Neural cell (in vitro differentiated cells): ENCODE measurements around the gene UBE3D. TPM values are rescaled to one million over a fixed set of nuclear protein-coding genes. Genes with fewer than 3 reads are reported as not detected.

Source experiments
- H2AFZ ChIP-seq: fragments of 200-600, 300-800 bp; sonication (generic), shearing (Covaris generic); 2 replicates; pipeline ENCODE4 v1.6.0; 2014; ENCODE audit warnings: low read depth, mild to moderate bottlenecking, antibody characterized with exemption, low read length, moderate library complexity
- H3F3A ChIP-seq: fragments of 200-600 bp; shearing (Covaris generic); 2 replicates; pipeline ENCODE4 v1.6.1; 2016; ENCODE audit warnings: mild to moderate bottlenecking, moderate library complexity, mixed read lengths, antibody characterized with exemption, low read length; ENCODE audit not compliant: insufficient read depth, poor library complexity, severe bottlenecking
- H3K27ac ChIP-seq: fragments of 200-600, 300-800 bp; sonication (generic), shearing (Covaris generic); 2 replicates; pipeline ENCODE4 v1.5.1; 2014; ENCODE audit warnings: mild to moderate bottlenecking, low read length, moderate library complexity
- H3K27me3 ChIP-seq: fragments of 300-800, 200-600 bp; sonication (generic), shearing (Covaris generic); 2 replicates; pipeline ENCODE4 v1.6.0; 2014; ENCODE audit warnings: mild to moderate bottlenecking, low read depth, low read length, moderate library complexity; ENCODE audit not compliant: insufficient read depth
- H3K36me3 ChIP-seq: fragments of 300-800, 200-600 bp; sonication (generic), shearing (Covaris generic); 2 replicates; pipeline ENCODE4 v1.5.1; 2014; ENCODE audit warnings: mild to moderate bottlenecking, antibody characterized with exemption, low read length, moderate library complexity; ENCODE audit not compliant: insufficient read depth
- H3K4me2 ChIP-seq: fragments of 300-800, 200-600 bp; sonication (generic), shearing (Covaris generic); 2 replicates; pipeline ENCODE4 v1.6.0; 2014; ENCODE audit warnings: mild to moderate bottlenecking, low read length
- H3K4me3 ChIP-seq: fragments of 300-800, 200-600 bp; sonication (generic), shearing (Covaris generic); 2 replicates; pipeline ENCODE4 v1.5.1; 2014; ENCODE audit warnings: mild to moderate bottlenecking, low read length, moderate library complexity
- H3K79me2 ChIP-seq: fragments of 200-600 bp; shearing (Covaris generic); replicated peaks from 2 replicates; pipeline ENCODE4 v1.6.0; 2014; ENCODE audit warnings: mild to moderate bottlenecking, low read length, moderate library complexity; ENCODE audit not compliant: insufficient read depth
- H3K9ac ChIP-seq: fragments of 300-800, 200-600 bp; sonication (generic), shearing (Covaris generic); 2 replicates; pipeline ENCODE4 v1.6.1; 2016; ENCODE audit warnings: mild to moderate bottlenecking, low read length, mixed read lengths
- H3K9me2 ChIP-seq: fragments of 200-600 bp; shearing (Covaris generic); 2 replicates; pipeline ENCODE4 v1.6.1; 2016; ENCODE audit warnings: mild to moderate bottlenecking, low read length, mixed read lengths; ENCODE audit not compliant: insufficient read depth
- H3K9me3 ChIP-seq: fragments of 200-600, 300-800 bp; sonication (generic), shearing (Covaris generic); 2 replicates; pipeline ENCODE4 v1.6.1; 2016; ENCODE audit warnings: mild to moderate bottlenecking, mixed run types, low read length, moderate library complexity, mixed read lengths
- H4K20me1 ChIP-seq: fragments of 200-600 bp; shearing (Covaris generic); 2 replicates; pipeline ENCODE4 v1.6.1; 2016; ENCODE audit warnings: mild to moderate bottlenecking, mixed run types; ENCODE audit not compliant: insufficient read depth
- EP300 ChIP-seq: fragments of 450-650 bp; conservative IDR thresholded peaks from 2 replicates; pipeline ENCODE4 v1.6.1; 2014; ENCODE audit warnings: antibody characterized with exemption, mild to moderate bottlenecking, moderate library complexity; ENCODE audit not compliant: poor library complexity, severe bottlenecking
- EZH2 ChIP-seq: fragments of 200-600, 300-800 bp; shearing (Covaris generic), sonication (generic); IDR thresholded peaks from 2 replicates; pipeline ENCODE4 v1.6.1; 2014; ENCODE audit warnings: antibody characterized with exemption, low read length, borderline replicate concordance, mild to moderate bottlenecking; ENCODE audit not compliant: insufficient read depth, poor library complexity, severe bottlenecking
- MXI1 ChIP-seq: fragments of 450-650 bp; conservative IDR thresholded peaks from 2 replicates; pipeline ENCODE4 v1.6.1; 2014; ENCODE audit warnings: antibody characterized with exemption, mild to moderate bottlenecking; ENCODE audit not compliant: poor library complexity, severe bottlenecking
- POLR2AphosphoS5 ChIP-seq: IDR thresholded peaks from 2 replicates; pipeline ENCODE4 v1.6.1; 2012
- RAD21 ChIP-seq: fragments of 450-650 bp; conservative IDR thresholded peaks from 2 replicates; pipeline ENCODE4 v1.6.1; 2014; ENCODE audit warnings: antibody characterized with exemption, mild to moderate bottlenecking, moderate library complexity
- SMC3 ChIP-seq: fragments of 450-650 bp; conservative IDR thresholded peaks from 2 replicates; pipeline ENCODE4 v1.6.1; 2014; ENCODE audit warnings: antibody characterized with exemption, mild to moderate bottlenecking, moderate library complexity; ENCODE audit not compliant: poor library complexity
- TAF1 ChIP-seq: IDR thresholded peaks from 2 replicates; pipeline ENCODE4 v1.6.1; 2012; ENCODE audit warnings: low read depth
- polyA plus RNA-seq: library from polyadenylated mRNA; depleted of rRNA; stranded (reverse); fragments of >200 nt; gene quantifications from 2 replicates; pipeline ENCODE4 v1.2.3, GENCODE V29; 2014
- TF ChIP-seq, protein P1 (sequence below): fragments of 450-650 bp; IDR thresholded peaks from 2 replicates; pipeline ENCODE4 v1.5.1; 2014; ENCODE audit warnings: antibody characterized with exemption, mild to moderate bottlenecking, moderate library complexity; ENCODE audit not compliant: poor library complexity, severe bottlenecking
- TF ChIP-seq, protein P2 (sequence below): IDR thresholded peaks from 2 replicates; pipeline ENCODE4 v1.6.1; 2012; ENCODE audit warnings: borderline replicate concordance

The UBE3D gene
- polyA plus RNA-seq, 1 donor from 2014 or later, result 11.6 TPM

DNA sequence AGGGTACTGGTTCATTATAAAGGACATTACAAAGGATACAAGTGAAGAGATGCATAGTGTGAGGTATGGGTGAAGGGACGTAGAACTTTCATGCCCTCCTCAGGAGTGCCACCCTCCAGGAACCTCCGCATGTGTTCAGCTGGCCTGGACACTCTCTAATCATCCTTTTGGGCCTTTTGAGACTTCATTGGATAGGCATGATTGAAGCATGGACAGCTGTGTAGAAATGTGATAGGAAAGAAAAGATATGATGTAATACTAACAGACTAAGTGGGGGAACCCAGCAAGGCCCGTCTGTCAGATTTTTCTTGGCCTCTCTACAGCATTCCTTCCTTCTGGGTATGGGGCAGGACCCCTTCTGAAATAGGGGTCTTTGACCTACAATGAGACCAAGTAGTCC lies 32.9 kb upstream of the UBE3D start:
- Histone ChIP-seq H3K4me3 (no peak overlapping the region), H3K27me3 (no peaks in the 10 kb centered on the region), H4K20me1 (no peaks in the 10 kb centered on the region), H3K9ac (no peak overlapping the region), H3F3A (no peaks in the 10 kb centered on the region), H2AFZ (no peak overlapping the region), H3K36me3 (peaks cover 9% of the 10 kb centered on the region), H3K27ac (no peak overlapping the region), H3K4me2 (no peak overlapping the region), H3K9me3 (no peaks in the 10 kb centered on the region), H3K9me2 (no peaks in the 10 kb centered on the region), H3K79me2 (peaks cover 10% of the 10 kb centered on the region)
- TF ChIP-seq, protein P1, sequence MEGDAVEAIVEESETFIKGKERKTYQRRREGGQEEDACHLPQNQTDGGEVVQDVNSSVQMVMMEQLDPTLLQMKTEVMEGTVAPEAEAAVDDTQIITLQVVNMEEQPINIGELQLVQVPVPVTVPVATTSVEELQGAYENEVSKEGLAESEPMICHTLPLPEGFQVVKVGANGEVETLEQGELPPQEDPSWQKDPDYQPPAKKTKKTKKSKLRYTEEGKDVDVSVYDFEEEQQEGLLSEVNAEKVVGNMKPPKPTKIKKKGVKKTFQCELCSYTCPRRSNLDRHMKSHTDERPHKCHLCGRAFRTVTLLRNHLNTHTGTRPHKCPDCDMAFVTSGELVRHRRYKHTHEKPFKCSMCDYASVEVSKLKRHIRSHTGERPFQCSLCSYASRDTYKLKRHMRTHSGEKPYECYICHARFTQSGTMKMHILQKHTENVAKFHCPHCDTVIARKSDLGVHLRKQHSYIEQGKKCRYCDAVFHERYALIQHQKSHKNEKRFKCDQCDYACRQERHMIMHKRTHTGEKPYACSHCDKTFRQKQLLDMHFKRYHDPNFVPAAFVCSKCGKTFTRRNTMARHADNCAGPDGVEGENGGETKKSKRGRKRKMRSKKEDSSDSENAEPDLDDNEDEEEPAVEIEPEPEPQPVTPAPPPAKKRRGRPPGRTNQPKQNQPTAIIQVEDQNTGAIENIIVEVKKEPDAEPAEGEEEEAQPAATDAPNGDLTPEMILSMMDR, result no peak
- TF ChIP-seq TAF1 (no peak), EZH2 (no peak), SMC3 (no peak), RAD21 (no peak), POLR2AphosphoS5 (no peak), MXI1 (no peak), EP300 (no peak)
- TF ChIP-seq, protein P2, sequence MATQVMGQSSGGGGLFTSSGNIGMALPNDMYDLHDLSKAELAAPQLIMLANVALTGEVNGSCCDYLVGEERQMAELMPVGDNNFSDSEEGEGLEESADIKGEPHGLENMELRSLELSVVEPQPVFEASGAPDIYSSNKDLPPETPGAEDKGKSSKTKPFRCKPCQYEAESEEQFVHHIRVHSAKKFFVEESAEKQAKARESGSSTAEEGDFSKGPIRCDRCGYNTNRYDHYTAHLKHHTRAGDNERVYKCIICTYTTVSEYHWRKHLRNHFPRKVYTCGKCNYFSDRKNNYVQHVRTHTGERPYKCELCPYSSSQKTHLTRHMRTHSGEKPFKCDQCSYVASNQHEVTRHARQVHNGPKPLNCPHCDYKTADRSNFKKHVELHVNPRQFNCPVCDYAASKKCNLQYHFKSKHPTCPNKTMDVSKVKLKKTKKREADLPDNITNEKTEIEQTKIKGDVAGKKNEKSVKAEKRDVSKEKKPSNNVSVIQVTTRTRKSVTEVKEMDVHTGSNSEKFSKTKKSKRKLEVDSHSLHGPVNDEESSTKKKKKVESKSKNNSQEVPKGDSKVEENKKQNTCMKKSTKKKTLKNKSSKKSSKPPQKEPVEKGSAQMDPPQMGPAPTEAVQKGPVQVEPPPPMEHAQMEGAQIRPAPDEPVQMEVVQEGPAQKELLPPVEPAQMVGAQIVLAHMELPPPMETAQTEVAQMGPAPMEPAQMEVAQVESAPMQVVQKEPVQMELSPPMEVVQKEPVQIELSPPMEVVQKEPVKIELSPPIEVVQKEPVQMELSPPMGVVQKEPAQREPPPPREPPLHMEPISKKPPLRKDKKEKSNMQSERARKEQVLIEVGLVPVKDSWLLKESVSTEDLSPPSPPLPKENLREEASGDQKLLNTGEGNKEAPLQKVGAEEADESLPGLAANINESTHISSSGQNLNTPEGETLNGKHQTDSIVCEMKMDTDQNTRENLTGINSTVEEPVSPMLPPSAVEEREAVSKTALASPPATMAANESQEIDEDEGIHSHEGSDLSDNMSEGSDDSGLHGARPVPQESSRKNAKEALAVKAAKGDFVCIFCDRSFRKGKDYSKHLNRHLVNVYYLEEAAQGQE, result no peak

DNA sequence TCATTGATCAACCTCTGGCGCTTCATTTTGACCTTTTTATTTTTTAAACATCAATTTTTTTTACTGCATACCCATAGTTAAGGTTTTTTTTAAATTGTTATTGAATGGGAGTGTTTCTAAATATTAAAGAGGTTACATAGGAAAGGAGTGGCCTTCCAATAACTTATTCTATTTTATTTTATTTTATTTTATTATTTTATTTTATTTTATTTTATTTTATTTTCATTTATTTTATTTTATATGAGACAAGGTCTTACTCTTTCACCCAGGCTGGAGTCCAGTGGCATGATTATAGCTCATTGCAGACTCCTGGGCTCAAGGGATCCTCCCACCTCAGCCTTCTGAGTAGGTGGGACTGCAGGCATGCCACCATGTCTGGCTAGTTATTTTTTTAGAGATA lies 32.0 kb upstream of the UBE3D start:
- TF ChIP-seq TAF1 (no peak), SMC3 (no peak), RAD21 (no peak), EZH2 (no peak), POLR2AphosphoS5 (no peak), EP300 (no peak), MXI1 (no peak)
- TF ChIP-seq, protein P2, result no peak
- TF ChIP-seq, protein P1, result no peak
- H3K9ac ChIP-seq, result no peak overlapping the region
- no peak overlapping the region for H2AFZ ChIP-seq
- no peaks in the 10 kb centered on the region for H3K9me2 ChIP-seq
- H3F3A ChIP-seq, result no peaks in the 10 kb centered on the region
- peaks cover 9% of the 10 kb centered on the region for H3K36me3 ChIP-seq
- no peak overlapping the region for H3K4me3 ChIP-seq
- no peaks in the 10 kb centered on the region for H3K27me3 ChIP-seq
- no peak overlapping the region for H3K27ac ChIP-seq
- H3K9me3 ChIP-seq, result no peaks in the 10 kb centered on the region
- no peak overlapping the region for H3K4me2 ChIP-seq
- no peaks in the 10 kb centered on the region for H4K20me1 ChIP-seq
- peaks cover 10% of the 10 kb centered on the region for H3K79me2 ChIP-seq
